NK-92 (cell line): ENCODE measurements around the gene IFIT5.
"Not testable (repeated sequence)": the region's sequence is repeated elsewhere in the genome, so short reads cannot be mapped to it uniquely, and the experiment has no call there.

Experiments
- DNase-seq: peaks from one replicate; lab custom pipeline; 2025; ENCODE audit not compliant: unreplicated experiment; lab: John Stamatoyannopoulos, UW

Gene IFIT5

GRCh38 chr10:89414146-89414878 is at the start of gene IFIT5:
TSS of gene IFIT5 (plus strand) at chr10:89414568. CDS start at chr10:89414799, 231 bp downstream.
- no peak for DNase-seq

GRCh38 chr10:89367529-89367928 is 46.8 kb upstream of the IFIT5 start:
- DNase-seq: no peak

- no peak for DNase-seq
These were observed 46.2 kb upstream of the IFIT5 start for GRCh38 chr10:89368129-89368528.

- no peak for DNase-seq
These were observed 44.9 kb upstream of the IFIT5 start for GRCh38 chr10:89369156-89370105.

- no peak for DNase-seq
These were observed 43.3 kb upstream of the IFIT5 start for GRCh38 chr10:89371079-89371478.

- DNase-seq: no peak
These were observed 42.4 kb upstream of the IFIT5 start for GRCh38 chr10:89371987-89372386.

GRCh38 chr10:89373916-89374711 is 40.3 kb upstream of the IFIT5 start:
- DNase-seq: no peak

- DNase-seq: no peak
These were observed 39.6 kb upstream of the IFIT5 start for GRCh38 chr10:89374713-89375141.

GRCh38 chr10:89377705-89378637 is 36.4 kb upstream of the IFIT5 start, which contains the start of gene IFIT1B:
TSS of gene IFIT1B (plus strand) at chr10:89378056. CDS start at chr10:89378136, 80 bp downstream.
- no peak for DNase-seq

- DNase-seq: no peak
These were observed 35.3 kb upstream of the IFIT5 start for GRCh38 chr10:89379103-89379502.

GRCh38 chr10:89382757-89383156 is 31.6 kb upstream of the IFIT5 start:
- DNase-seq: no peak

- DNase-seq: no peak
These were observed 29.7 kb upstream of the IFIT5 start for GRCh38 chr10:89384474-89385340.

GRCh38 chr10:89388806-89389205 is 25.6 kb upstream of the IFIT5 start:
- DNase-seq: no peak

GRCh38 chr10:89389254-89389653 is 25.1 kb upstream of the IFIT5 start:
- no peak for DNase-seq

- DNase-seq: no peak
These were observed 23.7 kb upstream of the IFIT5 start for GRCh38 chr10:89390476-89391225.

- not testable (repeated sequence) for DNase-seq
These were observed 23.2 kb upstream of the IFIT5 start for GRCh38 chr10:89391226-89391576.

- no peak for DNase-seq
These were observed 22.2 kb upstream of the IFIT5 start, which contains the start of gene IFIT1 for GRCh38 chr10:89391907-89392756. TSS of gene IFIT1 (plus strand) at chr10:89392623. CDS start at chr10:89392713, 90 bp downstream.
